HG03575 (cell line): ENCODE measurements around the gene ORC5.
A peak's percentile ranks its signal among the peaks of the same experiment; 100 is the strongest.
"Not testable (repeated sequence)": the region's sequence is repeated elsewhere in the genome, so short reads cannot be mapped to it uniquely, and the experiment has no call there.

ENCODE experiments used
- ATAC-seq: cut with Tn5 transposase; IDR thresholded peaks from one replicate; pipeline ENCODE4 v1.9.1; 2021; ENCODE audit not compliant: unreplicated experiment, insufficient number of reproducible peaks, low FRiP score; ENCODE audit errors: extremely low read depth

ORC5 gene

GRCh38 chr7:104207731-104208420 is at the start of gene ORC5:
Gene ORC5, minus strand, starts transcription at chr7:104208013. Its CDS starts 109 bp downstream, at chr7:104207904.
- peak; percentile 87 for ATAC-seq

GRCh38 chr7:104255616-104256015 is 47.8 kb upstream of the ORC5 start:
- no peak for ATAC-seq

- ATAC-seq = no peak
Measured at GRCh38 chr7:104255194-104255593, 47.4 kb upstream of the ORC5 start.

- no peak for ATAC-seq
Measured at GRCh38 chr7:104254696-104255095, 46.9 kb upstream of the ORC5 start.

- ATAC-seq = no peak
Measured at GRCh38 chr7:104252409-104253134, 44.8 kb upstream of the ORC5 start.

- ATAC-seq = no peak
Measured at GRCh38 chr7:104242638-104243037, 34.8 kb upstream of the ORC5 start.

GRCh38 chr7:104241538-104242209 is 33.9 kb upstream of the ORC5 start:
- no peak for ATAC-seq

GRCh38 chr7:104241135-104241534 is 33.3 kb upstream of the ORC5 start:
- ATAC-seq = no peak

- ATAC-seq = no peak
Measured at GRCh38 chr7:104240401-104240800, 32.6 kb upstream of the ORC5 start.

GRCh38 chr7:104234990-104235389 is 27.2 kb upstream of the ORC5 start:
- ATAC-seq = not testable (repeated sequence)

- ATAC-seq = peak; percentile 64
Measured at GRCh38 chr7:104231054-104232046, 23.5 kb upstream of the ORC5 start.

- no peak for ATAC-seq
Measured at GRCh38 chr7:104230606-104231005, 22.8 kb upstream of the ORC5 start.

- no peak for ATAC-seq
Measured at GRCh38 chr7:104228442-104228841, 20.6 kb upstream of the ORC5 start.

- ATAC-seq = no peak
Measured at GRCh38 chr7:104225451-104225850, 17.6 kb upstream of the ORC5 start.

GRCh38 chr7:104217620-104218019 is 9.8 kb upstream of the ORC5 start:
- no peak for ATAC-seq

GRCh38 chr7:104209063-104209462 is 1.2 kb upstream of the ORC5 start:
- ATAC-seq = no peak

- no peak for ATAC-seq
Measured at GRCh38 chr7:104208421-104208780, 588 bp upstream of the ORC5 start.

- peak; percentile 8 for ATAC-seq
Measured at GRCh38 chr7:104207348-104207730, 474 bp downstream of the ORC5 start.

GRCh38 chr7:104206841-104207240 is 972 bp downstream of the ORC5 start:
- ATAC-seq = no peak
